PC-9 (cell line): ENCODE data around the gene SYT8. TPM values are rescaled to one million over a fixed set of nuclear protein-coding genes. Genes with fewer than 3 reads are reported as not detected.

Experiments used
- BruUV-seq: library from RNA; stranded (reverse); fragments of 400-500 nt; replicated peaks from 2 replicates; lab custom pipeline; 2021; lab: Mats Ljungman, UMichigan
- CTCF ChIA-PET: fragments of 300-600 bp; sonication (Branson Sonifier 250); formaldehyde crosslinking; loops from one replicate; lab custom pipeline; 2022; ENCODE audit warnings: antibody characterized with exemption; lab: Charles Lee
- POLR2A ChIA-PET: fragments of 300-600 bp; sonication (Branson Sonifier 250); formaldehyde crosslinking; loops from one replicate; lab custom pipeline; 2022; ENCODE audit warnings: antibody characterized with exemption; ENCODE audit not compliant: unreplicated experiment; lab: Charles Lee
- DNase-seq, 2 experiments: peaks; one replicate each; pipeline versions ENCODE4 v3.0.0 to v3.0.0-alpha.2; 2015 to 2022; ENCODE audit warnings: mixed read lengths in 1 of 2
- H2AFZ ChIP-seq: fragments of 200-600 bp; sonication (generic); 2 replicates; pipeline ENCODE4 v1.8.1; 2017; ENCODE audit warnings: antibody characterized with exemption
- H3F3A ChIP-seq: fragments of 200-600 bp; sonication (generic); 2 replicates; pipeline ENCODE4 v1.8.1; 2017; ENCODE audit warnings: antibody characterized with exemption, mild to moderate bottlenecking, low read depth; ENCODE audit not compliant: insufficient read depth
- H3K27ac ChIP-seq: fragments of 200-600 bp; sonication (generic); 2 replicates; pipeline ENCODE4 v1.6.1; 2016; ENCODE audit warnings: mixed run types
- H3K27me3 ChIP-seq: fragments of 200-600 bp; sonication (generic); 2 replicates; pipeline ENCODE4 v1.6.1; 2016; ENCODE audit warnings: low read depth, mixed run types; ENCODE audit not compliant: insufficient read depth
- H3K36me3 ChIP-seq: fragments of 200-600 bp; sonication (generic); 2 replicates; pipeline ENCODE4 v1.6.1; 2016; ENCODE audit warnings: low read depth, mixed run types
- H3K4me1 ChIP-seq: fragments of 200-600 bp; sonication (generic); replicated peaks from 2 replicates; pipeline ENCODE4 v1.6.1; 2016; ENCODE audit warnings: mixed run types; ENCODE audit not compliant: insufficient read depth
- H3K4me2 ChIP-seq: fragments of 200-600 bp; sonication (generic); 2 replicates; pipeline ENCODE4 v1.6.1; 2017; ENCODE audit warnings: mixed run types
- H3K4me3 ChIP-seq: fragments of 200-600 bp; sonication (generic); 2 replicates; pipeline ENCODE4 v1.6.1; 2016; ENCODE audit warnings: mixed run types
- H3K79me2 ChIP-seq: fragments of 200-600 bp; sonication (generic); 2 replicates; pipeline ENCODE4 v1.6.1; 2017; ENCODE audit warnings: low read depth, mixed run types
- H3K9me2 ChIP-seq: fragments of 200-600 bp; sonication (generic); 2 replicates; pipeline ENCODE4 v1.8.1; 2017; ENCODE audit warnings: mild to moderate bottlenecking; ENCODE audit not compliant: insufficient read depth
- H3K9me3 ChIP-seq: fragments of 200-600 bp; sonication (generic); 2 replicates; pipeline ENCODE4 v1.8.1; 2016; ENCODE audit warnings: low read depth; ENCODE audit not compliant: insufficient read depth
- H4K20me1 ChIP-seq: fragments of 200-600 bp; sonication (generic); 2 replicates; pipeline ENCODE4 v1.8.1; 2017; ENCODE audit not compliant: insufficient read depth
- EZH2 ChIP-seq: fragments of 200-600 bp; sonication (generic); IDR thresholded peaks from 2 replicates; pipeline ENCODE4 v1.8.0; 2017; ENCODE audit warnings: antibody characterized with exemption, low read depth
- intact Hi-C: fragments of 100-400 bp; cut with micrococcal nuclease; formaldehyde crosslinking; loops from one replicate; pipeline ENCODE4 v1.10.0; 2022; ENCODE audit not compliant: unreplicated experiment
- total RNA-seq: library from RNA; stranded (reverse); gene quantifications from 2 replicates; pipeline ENCODE4 v1.2.3, GENCODE V29; 2021
- TF ChIP-seq, protein P1 (sequence below): fragments of 200-600 bp; sonication (generic); conservative IDR thresholded peaks from 2 replicates; pipeline ENCODE4 v1.6.1; 2017; ENCODE audit warnings: mixed run types, antibody characterized with exemption, mild to moderate bottlenecking, moderate library complexity

The SYT8 gene
- total RNA-seq, 1 experiment from 2014 or later: 8.9 TPM

DNA sequence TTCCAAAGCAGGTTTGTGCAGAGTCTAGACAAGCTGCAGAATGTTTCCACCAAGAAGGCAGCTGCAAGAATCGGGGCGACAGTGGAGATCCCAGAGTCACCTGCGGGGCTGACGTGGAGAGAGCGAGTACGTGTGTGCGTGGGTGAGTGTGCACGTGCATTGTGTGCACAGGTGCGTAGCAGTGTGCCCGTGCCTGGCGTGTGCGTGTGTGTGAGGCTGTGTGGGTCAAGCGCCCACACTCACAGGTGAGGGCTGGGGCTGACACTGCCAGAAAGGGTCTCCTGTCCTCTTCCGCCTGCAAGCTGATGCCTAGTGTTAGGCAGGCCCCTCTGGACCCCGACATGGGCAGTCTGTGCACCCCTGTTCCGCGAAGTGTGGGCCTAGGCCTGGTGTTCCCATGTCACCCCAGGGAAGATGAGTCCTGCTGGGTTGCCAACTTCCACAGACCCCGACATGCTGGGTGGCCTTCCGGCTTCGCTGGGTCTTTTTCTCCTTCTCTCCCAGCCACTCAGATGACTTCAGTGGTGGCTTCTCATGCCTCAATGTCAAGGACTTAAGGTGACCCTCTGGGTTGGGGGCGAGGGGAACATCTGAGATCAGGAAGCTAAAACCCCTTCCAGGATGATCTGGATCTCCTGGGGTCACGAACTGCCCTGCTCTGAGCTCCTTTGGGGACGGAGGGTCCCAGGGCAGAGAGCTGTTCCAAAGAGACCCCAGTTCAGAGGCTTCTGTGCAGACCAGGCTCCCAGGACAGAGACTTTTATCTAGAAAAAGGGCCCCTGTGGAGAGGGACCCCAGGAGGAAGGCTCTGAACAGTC, 10.4 kb upstream of the SYT8 start:
- Histone ChIP-seq H3K36me3 (no peaks in the 10 kb centered on the region), H2AFZ (no peak overlapping the region), H3K9me3 (no peaks in the 10 kb centered on the region), H3K9me2 (no peaks in the 10 kb centered on the region), H3K4me3 (no peak overlapping the region), H3K4me1 (peaks cover 31% of the 10 kb centered on the region), H3K79me2 (no peaks in the 10 kb centered on the region), H3K27me3 (no peaks in the 10 kb centered on the region), H3K4me2 (no peak overlapping the region), H3K27ac (no peak overlapping the region), H3F3A (no peaks in the 10 kb centered on the region), H4K20me1 (no peaks in the 10 kb centered on the region)
- DNase-seq: no peak
- POLR2A ChIA-PET: no interaction called here
- TF ChIP-seq EZH2: no peak
- TF ChIP-seq, protein P1, sequence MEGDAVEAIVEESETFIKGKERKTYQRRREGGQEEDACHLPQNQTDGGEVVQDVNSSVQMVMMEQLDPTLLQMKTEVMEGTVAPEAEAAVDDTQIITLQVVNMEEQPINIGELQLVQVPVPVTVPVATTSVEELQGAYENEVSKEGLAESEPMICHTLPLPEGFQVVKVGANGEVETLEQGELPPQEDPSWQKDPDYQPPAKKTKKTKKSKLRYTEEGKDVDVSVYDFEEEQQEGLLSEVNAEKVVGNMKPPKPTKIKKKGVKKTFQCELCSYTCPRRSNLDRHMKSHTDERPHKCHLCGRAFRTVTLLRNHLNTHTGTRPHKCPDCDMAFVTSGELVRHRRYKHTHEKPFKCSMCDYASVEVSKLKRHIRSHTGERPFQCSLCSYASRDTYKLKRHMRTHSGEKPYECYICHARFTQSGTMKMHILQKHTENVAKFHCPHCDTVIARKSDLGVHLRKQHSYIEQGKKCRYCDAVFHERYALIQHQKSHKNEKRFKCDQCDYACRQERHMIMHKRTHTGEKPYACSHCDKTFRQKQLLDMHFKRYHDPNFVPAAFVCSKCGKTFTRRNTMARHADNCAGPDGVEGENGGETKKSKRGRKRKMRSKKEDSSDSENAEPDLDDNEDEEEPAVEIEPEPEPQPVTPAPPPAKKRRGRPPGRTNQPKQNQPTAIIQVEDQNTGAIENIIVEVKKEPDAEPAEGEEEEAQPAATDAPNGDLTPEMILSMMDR: no peak
- CTCF ChIA-PET: interaction anchor here (0.8 kb wide), 1 partner anchor 374 kb away, joined by 3 read pairs; no protein-coding TSS in a partner anchor
- intact Hi-C loops: loop anchor here (10.0 kb wide), 1 partner anchor 280 kb away; no protein-coding TSS in a partner anchor
- no TSS peak for BruUV-seq

DNA sequence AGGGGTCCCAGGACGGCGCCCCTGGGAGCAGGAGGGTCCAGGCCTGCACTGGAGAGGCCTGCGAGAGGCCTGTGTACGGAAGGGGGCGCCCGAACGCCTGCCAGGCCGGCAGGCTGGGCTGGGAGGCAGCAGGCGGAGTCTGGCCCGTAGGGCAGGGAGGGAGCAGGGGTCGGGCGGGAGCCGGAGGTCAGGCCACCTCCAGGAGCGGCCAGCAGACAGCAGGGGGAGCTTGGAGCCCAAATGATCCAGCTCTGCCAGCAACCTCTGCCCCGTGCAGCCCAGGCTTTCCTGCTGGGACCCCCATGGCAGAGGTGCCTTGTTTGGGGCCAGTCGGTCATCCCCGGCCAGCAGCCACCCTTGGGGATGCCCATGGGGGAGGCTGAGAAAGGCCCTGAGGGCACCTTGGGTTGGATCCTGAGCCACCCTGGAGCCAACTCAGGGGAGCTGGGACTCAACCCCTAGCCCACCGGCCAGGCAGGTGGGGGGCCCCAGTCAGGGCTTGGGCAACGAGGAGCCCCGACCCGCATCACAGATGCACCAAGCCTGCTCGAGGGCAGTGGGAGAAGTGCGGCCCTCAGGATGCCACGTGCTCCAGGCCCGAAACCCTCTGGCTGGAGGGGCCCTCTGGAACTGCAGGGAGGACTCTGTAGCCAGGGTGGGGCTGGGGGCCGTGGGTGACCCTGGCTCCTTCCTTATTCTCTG, 9.6 kb upstream of the SYT8 start:
- POLR2A ChIA-PET: no interaction called here
- DNase-seq: peak in 1 of 2 experiments; percentile 72

More for the DNA sequence above, 9.6 kb upstream of the SYT8 start:
- Histone ChIP-seq H3K9me2 (no peaks in the 10 kb centered on the region), H3K4me1 (peaks cover 37% of the 10 kb centered on the region), H3K79me2 (no peaks in the 10 kb centered on the region), H3K4me3 (no peak overlapping the region), H3F3A (no peaks in the 10 kb centered on the region; the same call in 1 of the 2 replicates), H3K27me3 (no peaks in the 10 kb centered on the region), H3K27ac (no peak overlapping the region), H4K20me1 (no peaks in the 10 kb centered on the region), H3K9me3 (no peaks in the 10 kb centered on the region), H3K4me2 (no peak overlapping the region), H3K36me3 (no peaks in the 10 kb centered on the region), H2AFZ (no peak overlapping the region)
- TF ChIP-seq EZH2: no peak
- TF ChIP-seq, protein P1: peak; percentile 51; the same call in 1 of the 2 replicates
- intact Hi-C loops: loop anchor here (10.0 kb wide), 1 partner anchor 280 kb away; no protein-coding TSS in a partner anchor
- no TSS peak for BruUV-seq
- CTCF ChIA-PET: interaction anchor here (0.6 to 0.8 kb wide), 3 partner anchors 131 to 375 kb away, joined by 3 read pairs; no protein-coding TSS in a partner anchor
